ENCODE results near the gene FLNB.

The FLNB gene

GRCh38 chr3:57959423-57960173 is 48.6 kb upstream of the FLNB start:
- H3K9me3 ChIP-seq (ENCODE audit: low read length): no peaks in the 10 kb centered on the region
- H3K27me3 ChIP-seq (ENCODE audit: insufficient read depth, low read length): no peaks in the 10 kb centered on the region
- no peak overlapping the region for H2AFZ ChIP-seq (ENCODE audit: low read length)
- no peaks in the 10 kb centered on the region for H3K9me2 ChIP-seq (ENCODE audit: low read depth, low read length)
- peaks cover 9% of the 10 kb centered on the region for H3K4me1 ChIP-seq (ENCODE audit: insufficient read depth, low read length, severe bottlenecking)
- H3K4me3 ChIP-seq (ENCODE audit: low read depth, low read length, poor library complexity, severe bottlenecking): no peak overlapping the region
- H3F3A ChIP-seq (ENCODE audit: insufficient read depth, low read length): no peaks in the 10 kb centered on the region
- no peaks in the 10 kb centered on the region for H3K36me3 ChIP-seq (ENCODE audit: insufficient read depth, low read length)
- no peak overlapping the region for H3K9ac ChIP-seq (ENCODE audit: low read length)
- H3K27ac ChIP-seq (ENCODE audit: low read depth, low read length, poor library complexity, severe bottlenecking): no peak overlapping the region
- no peaks in the 10 kb centered on the region for H3K79me2 ChIP-seq (ENCODE audit: insufficient read depth, low read length)
- TF ChIP-seq EZH2 (IDR thresholded peaks at IDR 0.05; ENCODE audit: borderline replicate concordance, low read length) (no peak), CTCF (IDR thresholded peaks at IDR 0.05; ENCODE audit: low read length) (no peak)
- no peak overlapping the region for H3K4me2 ChIP-seq (ENCODE audit: low read length)
- no peaks in the 10 kb centered on the region for H4K20me1 ChIP-seq (ENCODE audit: insufficient read depth, low read length)

GRCh38 chr3:57960174-57960505 is 48.1 kb upstream of the FLNB start:
- no peaks in the 10 kb centered on the region for H3K9me3 ChIP-seq (ENCODE audit: low read length)
- no peak for TF ChIP-seq CTCF (IDR thresholded peaks at IDR 0.05; ENCODE audit: low read length)
- no peak for TF ChIP-seq EZH2 (IDR thresholded peaks at IDR 0.05; ENCODE audit: borderline replicate concordance, low read length)
- H3K27me3 ChIP-seq (ENCODE audit: insufficient read depth, low read length): no peaks in the 10 kb centered on the region
- peaks cover 9% of the 10 kb centered on the region for H3K4me1 ChIP-seq (ENCODE audit: insufficient read depth, low read length, severe bottlenecking)
- H3K4me2 ChIP-seq (ENCODE audit: low read length): no peak overlapping the region
- no peak overlapping the region for H3K9ac ChIP-seq (ENCODE audit: low read length)
- no peak overlapping the region for H3K27ac ChIP-seq (ENCODE audit: low read depth, low read length, poor library complexity, severe bottlenecking)
- no peaks in the 10 kb centered on the region for H4K20me1 ChIP-seq (ENCODE audit: insufficient read depth, low read length)
- H3K9me2 ChIP-seq (ENCODE audit: low read depth, low read length): no peaks in the 10 kb centered on the region
- no peaks in the 10 kb centered on the region for H3K36me3 ChIP-seq (ENCODE audit: insufficient read depth, low read length)
- H3F3A ChIP-seq (ENCODE audit: insufficient read depth, low read length): no peaks in the 10 kb centered on the region
- H3K4me3 ChIP-seq (ENCODE audit: low read depth, low read length, poor library complexity, severe bottlenecking): no peak overlapping the region
- no peak overlapping the region for H2AFZ ChIP-seq (ENCODE audit: low read length)
- H3K79me2 ChIP-seq (ENCODE audit: insufficient read depth, low read length): no peaks in the 10 kb centered on the region

GRCh38 chr3:57961177-57961827 is 46.9 kb upstream of the FLNB start:
- no peaks in the 10 kb centered on the region for H4K20me1 ChIP-seq (ENCODE audit: insufficient read depth, low read length)
- no peak overlapping the region for H3K27ac ChIP-seq (ENCODE audit: low read depth, low read length, poor library complexity, severe bottlenecking)
- TF ChIP-seq CTCF (IDR thresholded peaks at IDR 0.05; ENCODE audit: low read length) (no peak), EZH2 (IDR thresholded peaks at IDR 0.05; ENCODE audit: borderline replicate concordance, low read length) (no peak)

More at GRCh38 chr3:57961177-57961827, 46.9 kb upstream of the FLNB start:
- Histone ChIP-seq H3K9me3 (ENCODE audit: low read length) (no peaks in the 10 kb centered on the region), H3K9me2 (ENCODE audit: low read depth, low read length) (no peaks in the 10 kb centered on the region), H3K4me3 (ENCODE audit: low read depth, low read length, poor library complexity, severe bottlenecking) (no peak overlapping the region), H3K36me3 (ENCODE audit: insufficient read depth, low read length) (no peaks in the 10 kb centered on the region), H3K79me2 (ENCODE audit: insufficient read depth, low read length) (no peaks in the 10 kb centered on the region), H3K9ac (ENCODE audit: low read length) (no peak overlapping the region), H3K4me1 (ENCODE audit: insufficient read depth, low read length, severe bottlenecking) (peaks cover 9% of the 10 kb centered on the region), H3K27me3 (ENCODE audit: insufficient read depth, low read length) (no peaks in the 10 kb centered on the region), H3K4me2 (ENCODE audit: low read length) (no peak overlapping the region), H3F3A (ENCODE audit: insufficient read depth, low read length) (no peaks in the 10 kb centered on the region), H2AFZ (ENCODE audit: low read length) (no peak overlapping the region)
